Karpas-422 (cell line): ENCODE results near the gene BCAS3. TPM values are rescaled to one million over a fixed set of nuclear protein-coding genes. Genes with fewer than 3 reads are reported as not detected.

Experiments
- DNase-seq: peaks from one replicate; pipeline ENCODE4 v3.0.0-alpha.2; 2015
- H2AFZ ChIP-seq: fragments of 200-600 bp; sonication (generic); 2 replicates; pipeline ENCODE4 v1.6.1; 2014; ENCODE audit warnings: antibody characterized with exemption, low read length, mixed read lengths
- H3K27ac ChIP-seq: fragments of 200-600 bp; sonication (generic); 2 replicates; pipeline ENCODE4 v1.5.1; 2014; ENCODE audit warnings: mild to moderate bottlenecking, low read length, moderate library complexity
- H3K27me3 ChIP-seq: fragments of 200-600 bp; sonication (generic); 2 replicates; pipeline ENCODE4 v1.6.1; 2014; ENCODE audit warnings: low read length, mixed read lengths
- H3K36me3 ChIP-seq: fragments of 200-600 bp; sonication (generic); 2 replicates; pipeline ENCODE4 v1.6.1; 2014; ENCODE audit warnings: low read length, mixed read lengths; ENCODE audit not compliant: insufficient read depth
- H3K4me1 ChIP-seq: fragments of 200-600 bp; sonication (generic); 2 replicates; pipeline ENCODE4 v1.6.1; 2014; ENCODE audit warnings: mild to moderate bottlenecking, low read length, mixed read lengths
- H3K4me2 ChIP-seq: fragments of 200-600 bp; sonication (generic); 2 replicates; pipeline ENCODE4 v1.6.1; 2014; ENCODE audit warnings: low read length, low read depth, mild to moderate bottlenecking; ENCODE audit not compliant: poor library complexity, severe bottlenecking
- H3K4me3 ChIP-seq: fragments of 200-600 bp; sonication (generic); 2 replicates; pipeline ENCODE4 v1.5.1; 2014; ENCODE audit warnings: mild to moderate bottlenecking, antibody characterized with exemption, low read length, mixed read lengths
- H3K79me2 ChIP-seq: fragments of 200-600 bp; sonication (generic); 2 replicates; pipeline ENCODE4 v1.6.1; 2014; ENCODE audit warnings: mild to moderate bottlenecking, low read length, mixed read lengths
- H3K9ac ChIP-seq: fragments of 200-600 bp; sonication (generic); 2 replicates; pipeline ENCODE4 v1.6.0; 2014; ENCODE audit warnings: low read length
- H3K9me2 ChIP-seq: fragments of 200-600 bp; sonication (generic), shearing (Covaris generic); replicated peaks from 2 replicates; pipeline ENCODE4 v1.6.0; 2014; ENCODE audit warnings: mild to moderate bottlenecking, low read length, moderate library complexity; ENCODE audit not compliant: insufficient read depth
- H3K9me3 ChIP-seq: fragments of 300-700, 200-600 bp; sonication (generic); 2 replicates; pipeline ENCODE4 v1.6.1; 2014; ENCODE audit warnings: low read length, mixed read lengths
- H4K20me1 ChIP-seq: fragments of 200-600 bp; sonication (generic); 2 replicates; pipeline ENCODE4 v1.6.1; 2014; ENCODE audit warnings: mild to moderate bottlenecking, antibody characterized with exemption, low read length, low read depth; ENCODE audit not compliant: insufficient read depth
- total RNA-seq: library from RNA; depleted of rRNA; stranded (reverse); fragments of >200 nt; shearing (Covaris generic); gene quantifications from 2 replicates; pipeline ENCODE4 v1.2.3, GENCODE V29; 2014; ENCODE audit warnings: low replicate concordance

Gene BCAS3
- total RNA-seq, 1 experiment from 2014 or later = 42.6 TPM

GRCh38 chr17:61058066-61058465 lies 380.4 kb downstream of the BCAS3 start:
- Histone ChIP-seq H3K4me2 (no peak overlapping the region), H3K9ac (no peak overlapping the region), H4K20me1 (0 out of 2 replicates have a peak, but pooled peaks cover 7% of the 10 kb centered on the region), H2AFZ (no peak overlapping the region), H3K27me3 (no peaks in the 10 kb centered on the region), H3K9me2 (no peaks in the 10 kb centered on the region), H3K9me3 (no peaks in the 10 kb centered on the region), H3K79me2 (no peaks in the 10 kb centered on the region), H3K36me3 (no peaks in the 10 kb centered on the region), H3K4me1 (no peaks in the 10 kb centered on the region), H3K4me3 (no peak overlapping the region), H3K27ac (no peak overlapping the region)
- no peak for DNase-seq

GRCh38 chr17:61063528-61063927 lies 385.9 kb downstream of the BCAS3 start:
- no peak overlapping the region for H2AFZ ChIP-seq
- no peaks in the 10 kb centered on the region for H3K9me2 ChIP-seq
- H3K9ac ChIP-seq = no peak overlapping the region
- no peak overlapping the region for H3K4me2 ChIP-seq
- H3K9me3 ChIP-seq = no peaks in the 10 kb centered on the region
- H3K4me1 ChIP-seq = no peaks in the 10 kb centered on the region
- 0 out of 2 replicates have a peak, but pooled peaks cover 7% of the 10 kb centered on the region for H4K20me1 ChIP-seq
- H3K79me2 ChIP-seq = no peaks in the 10 kb centered on the region
- H3K27me3 ChIP-seq = no peaks in the 10 kb centered on the region
- H3K27ac ChIP-seq = no peak overlapping the region
- no peak for DNase-seq
- no peak overlapping the region for H3K4me3 ChIP-seq
- H3K36me3 ChIP-seq = no peaks in the 10 kb centered on the region

GRCh38 chr17:61064087-61064951 lies 386.7 kb downstream of the BCAS3 start:
- Histone ChIP-seq H4K20me1 (0 out of 2 replicates have a peak, but pooled peaks cover 7% of the 10 kb centered on the region), H3K27ac (no peak overlapping the region), H3K4me1 (no peaks in the 10 kb centered on the region), H2AFZ (no peak overlapping the region), H3K9me3 (no peaks in the 10 kb centered on the region), H3K79me2 (no peaks in the 10 kb centered on the region), H3K27me3 (no peaks in the 10 kb centered on the region), H3K4me3 (no peak overlapping the region), H3K9me2 (no peaks in the 10 kb centered on the region), H3K9ac (no peak overlapping the region), H3K4me2 (no peak overlapping the region), H3K36me3 (no peaks in the 10 kb centered on the region)
- DNase-seq = no peak

GRCh38 chr17:61065263-61065773 lies 387.7 kb downstream of the BCAS3 start:
- no peaks in the 10 kb centered on the region for H3K36me3 ChIP-seq
- no peak overlapping the region for H3K4me2 ChIP-seq
- H2AFZ ChIP-seq = no peak overlapping the region
- 0 out of 2 replicates have a peak, but pooled peaks cover 7% of the 10 kb centered on the region for H4K20me1 ChIP-seq
- no peaks in the 10 kb centered on the region for H3K9me3 ChIP-seq
- DNase-seq = no peak
- no peaks in the 10 kb centered on the region for H3K27me3 ChIP-seq
- no peaks in the 10 kb centered on the region for H3K79me2 ChIP-seq
- H3K4me1 ChIP-seq = no peaks in the 10 kb centered on the region
- H3K27ac ChIP-seq = no peak overlapping the region
- H3K9me2 ChIP-seq = no peaks in the 10 kb centered on the region
- H3K4me3 ChIP-seq = no peak overlapping the region
- no peak overlapping the region for H3K9ac ChIP-seq

- Histone ChIP-seq H3K27ac (no peak overlapping the region), H3K4me1 (no peaks in the 10 kb centered on the region), H3K9ac (no peak overlapping the region), H3K4me2 (no peak overlapping the region), H3K27me3 (no peaks in the 10 kb centered on the region), H3K9me3 (no peaks in the 10 kb centered on the region), H3K79me2 (no peaks in the 10 kb centered on the region), H4K20me1 (0 out of 2 replicates have a peak, but pooled peaks cover 7% of the 10 kb centered on the region), H2AFZ (no peak overlapping the region), H3K9me2 (no peaks in the 10 kb centered on the region), H3K36me3 (no peaks in the 10 kb centered on the region), H3K4me3 (no peak overlapping the region)
- DNase-seq = no peak
Measured at GRCh38 chr17:61066062-61066461, 388.4 kb downstream of the BCAS3 start.

GRCh38 chr17:61070649-61071048 lies 393.0 kb downstream of the BCAS3 start:
- Histone ChIP-seq H3K4me1 (no peaks in the 10 kb centered on the region), H3K9ac (no peak overlapping the region), H3K9me2 (no peaks in the 10 kb centered on the region), H4K20me1 (no peaks in the 10 kb centered on the region), H3K27me3 (no peaks in the 10 kb centered on the region), H3K4me2 (no peak overlapping the region), H3K4me3 (no peak overlapping the region), H2AFZ (no peak overlapping the region), H3K9me3 (no peaks in the 10 kb centered on the region), H3K36me3 (no peaks in the 10 kb centered on the region), H3K27ac (no peak overlapping the region), H3K79me2 (no peaks in the 10 kb centered on the region)
- no peak for DNase-seq

- Histone ChIP-seq H3K4me3 (no peak overlapping the region), H3K4me2 (no peak overlapping the region)
- DNase-seq = no peak
Measured at GRCh38 chr17:61072648-61073047, 395.0 kb downstream of the BCAS3 start.

GRCh38 chr17:61073131-61073530 lies 395.5 kb downstream of the BCAS3 start:
- H3K9me2 ChIP-seq = no peaks in the 10 kb centered on the region
- no peaks in the 10 kb centered on the region for H3K27me3 ChIP-seq
- no peaks in the 10 kb centered on the region for H3K79me2 ChIP-seq
- no peak overlapping the region for H3K4me2 ChIP-seq
- no peak overlapping the region for H3K9ac ChIP-seq
- H3K27ac ChIP-seq = no peak overlapping the region
- H3K36me3 ChIP-seq = no peaks in the 10 kb centered on the region
- no peaks in the 10 kb centered on the region for H3K4me1 ChIP-seq
- H3K9me3 ChIP-seq = no peaks in the 10 kb centered on the region
- H4K20me1 ChIP-seq = no peaks in the 10 kb centered on the region
- H3K4me3 ChIP-seq = no peak overlapping the region
- no peak for DNase-seq
- no peak overlapping the region for H2AFZ ChIP-seq

More at GRCh38 chr17:61072648-61073047, 395.0 kb downstream of the BCAS3 start:
- Histone ChIP-seq H3K36me3 (no peaks in the 10 kb centered on the region), H3K9ac (no peak overlapping the region), H3K27ac (no peak overlapping the region), H3K79me2 (no peaks in the 10 kb centered on the region), H3K27me3 (no peaks in the 10 kb centered on the region), H3K9me3 (no peaks in the 10 kb centered on the region), H3K4me1 (no peaks in the 10 kb centered on the region), H2AFZ (no peak overlapping the region), H4K20me1 (no peaks in the 10 kb centered on the region), H3K9me2 (no peaks in the 10 kb centered on the region)
